Endothelial cell of umbilical vein (primary cell): Measurements from ENCODE around the gene TH. TPM values are rescaled to one million over a fixed set of nuclear protein-coding genes. Genes with fewer than 3 reads are reported as not detected.

ENCODE experiments used
- BruUV-seq: library from RNA; stranded (reverse); fragments of 400-500 nt; replicated peaks from 2 replicates; lab custom pipeline; 2021; lab: Mats Ljungman, UMichigan
- CTCF ChIA-PET: fragments of 300-600, 350-600 bp; sonication (Branson Sonifier 250); formaldehyde crosslinking; loops from one replicate; lab custom pipeline; 2021; ENCODE audit warnings: antibody characterized with exemption, inconsistent platforms; lab: Charles Lee
- POLR2A ChIA-PET: fragments of 300-600, 350-600 bp; sonication (Branson Sonifier 250); formaldehyde crosslinking; loops from one replicate; lab custom pipeline; 2021; ENCODE audit warnings: antibody characterized with exemption, inconsistent platforms; lab: Charles Lee
- DNase-seq: peaks from one replicate; pipeline ENCODE4 v3.0.0-alpha.2; 2011; ENCODE audit warnings: low read depth, low spot score
- FAIRE-seq: peaks from 2 replicates; lab custom pipeline; 2011; peaks lifted over from hg19 to GRCh38; lab: Jason Lieb, UNC
- H2AFZ ChIP-seq: 2 replicates; pipeline ENCODE4 v1.6.0; 2012; ENCODE audit warnings: low read depth, low read length, control low read depth, inconsistent platforms
- H3K27ac ChIP-seq: 2 replicates; pipeline ENCODE4 v1.5.1; 2011; ENCODE audit warnings: low read depth, mild to moderate bottlenecking, control low read depth, low read length, moderate library complexity; ENCODE audit not compliant: insufficient read depth
- H3K27me3 ChIP-seq, 2 experiments: 2 replicates each; pipeline versions ENCODE4 v1.6.0 to v1.6.1; 2011; ENCODE audit warnings: low read length in 2 of 2, mixed read lengths in 1 of 2; ENCODE audit not compliant: control insufficient read depth in 2 of 2, insufficient read depth in 2 of 2
- H3K36me3 ChIP-seq, 2 experiments: 2 replicates in 1 of 2; 3 replicates in 1 of 2; pipeline ENCODE4 v1.5.1; 2011; ENCODE audit warnings: low read length in 2 of 2, mild to moderate bottlenecking in 1 of 2, moderate library complexity in 1 of 2; ENCODE audit not compliant: control insufficient read depth in 2 of 2, insufficient read depth in 2 of 2; ENCODE audit errors: extremely low read depth in 1 of 2
- H3K4me1 ChIP-seq: 3 replicates; pipeline ENCODE4 v1.5.1; 2011; ENCODE audit warnings: mild to moderate bottlenecking, low read length; ENCODE audit not compliant: control insufficient read depth, insufficient read depth; ENCODE audit errors: extremely low read depth
- H3K4me2 ChIP-seq: 2 replicates; pipeline ENCODE4 v1.6.1; 2011; ENCODE audit warnings: low read length, control low read depth, mixed read lengths; ENCODE audit not compliant: insufficient read depth
- H3K4me3 ChIP-seq, 3 experiments: fragments of 200-600 bp in 1 of 3; sonication (generic), shearing (Covaris generic) in 1 of 3; replicated peaks in 1 of 3; 2 replicates each; pipeline ENCODE4 v1.5.1; 2011 to 2016; ENCODE audit warnings: control low read depth in 3 of 3, low read length in 3 of 3, mild to moderate bottlenecking in 2 of 3, inconsistent platforms in 1 of 3, low read depth in 1 of 3, moderate library complexity in 1 of 3; ENCODE audit not compliant: insufficient read depth in 1 of 3
- H3K79me2 ChIP-seq: 2 replicates; pipeline ENCODE4 v1.6.0; 2012; ENCODE audit warnings: low read length, inconsistent platforms; ENCODE audit not compliant: control insufficient read depth, insufficient read depth
- H3K9ac ChIP-seq: replicated peaks from 2 replicates; pipeline ENCODE3; 2011; ENCODE audit warnings: low read length, control low read depth; ENCODE audit not compliant: insufficient read depth; ENCODE audit errors: extremely low read depth
- H3K9me1 ChIP-seq: replicated peaks from 3 replicates; pipeline ENCODE4 v1.6.0; 2011; ENCODE audit warnings: mild to moderate bottlenecking, low read length; ENCODE audit not compliant: control insufficient read depth, insufficient read depth; ENCODE audit errors: extremely low read depth
- H3K9me3 ChIP-seq: replicated peaks from 2 replicates; pipeline ENCODE4 v1.5.1; 2012; ENCODE audit warnings: low read length, inconsistent platforms; ENCODE audit not compliant: control insufficient read depth, insufficient read depth
- H4K20me1 ChIP-seq: replicated peaks from 2 replicates; pipeline ENCODE3; 2011; ENCODE audit warnings: mild to moderate bottlenecking, low read length; ENCODE audit not compliant: control insufficient read depth, insufficient read depth; ENCODE audit errors: extremely low read depth
- EZH2 ChIP-seq: IDR thresholded peaks from 2 replicates; pipeline ENCODE4 v1.6.1; 2012; ENCODE audit warnings: borderline replicate concordance, low read depth, mild to moderate bottlenecking, moderate library complexity, low read length, inconsistent platforms; ENCODE audit not compliant: severe bottlenecking
- FOS ChIP-seq: IDR thresholded peaks from 2 replicates; pipeline ENCODE4 v1.6.1; 2011; ENCODE audit warnings: mild to moderate bottlenecking, low read length, moderate library complexity, borderline replicate concordance; ENCODE audit not compliant: insufficient read depth
- GATA2 ChIP-seq: IDR thresholded peaks from 2 replicates; pipeline ENCODE4 v1.7.0; 2011; ENCODE audit warnings: low read depth, mild to moderate bottlenecking, moderate library complexity, mixed read lengths, low read length; ENCODE audit not compliant: insufficient read length, insufficient read depth
- JUN ChIP-seq: IDR thresholded peaks from 2 replicates; pipeline ENCODE4 v1.6.1; 2011; ENCODE audit warnings: borderline replicate concordance, low read depth; ENCODE audit not compliant: insufficient read length, insufficient read depth
- MYC ChIP-seq: IDR thresholded peaks from one replicate; pipeline ENCODE4 v1.6.1; 2011; ENCODE audit warnings: mild to moderate bottlenecking, low read depth, low read length
- POLR2A ChIP-seq: IDR thresholded peaks from 2 replicates; pipeline ENCODE4 v1.6.1; 2012; ENCODE audit warnings: low read depth, mild to moderate bottlenecking, control low read depth, low read length
- POLR2AphosphoS5 ChIP-seq: IDR thresholded peaks from 2 replicates; pipeline ENCODE4 v1.6.1; 2012; ENCODE audit warnings: low read depth, mild to moderate bottlenecking, control low read depth, low read length, moderate library complexity; ENCODE audit not compliant: insufficient read depth
- dilution Hi-C: fragments of 300-500 bp; cut with MboI; formaldehyde crosslinking; loops from one replicate; pipeline ENCODE4 v1.15.0; 2019; ENCODE audit warnings: low sequenced_read_pairs; ENCODE audit not compliant: extremely low pct_ligation_motif_present
- intact Hi-C: fragments of 100-400 bp; cut with micrococcal nuclease; formaldehyde crosslinking; loops from one replicate; pipeline ENCODE4 v1.10.0; 2022
- microRNA counts: library from miRNA; unstranded; fragments of <30 nt; microRNA quantifications from one replicate; lab custom pipeline; 2016
- microRNA-seq: library from miRNA; unstranded; fragments of <30 nt; microRNA quantifications from one replicate; pipeline ENCODE4 v1.2.0, GENCODE V29; 2021; ENCODE audit warnings: borderline number of aligned reads, borderline replicate concordance
- polyA plus RNA-seq, 4 experiments: library from polyadenylated mRNA; depleted of rRNA in 3 of 4; stranded (reverse) in 3 of 4; unstranded in 1 of 4; fragments of >200 nt; gene quantifications; 2 replicates each; pipeline versions ENCODE4 v1.2.1 to v1.2.3, GENCODE V29; 2011 to 2012; ENCODE audit warnings: missing spikeins in 1 of 4
- small RNA-seq: library from RNA; depleted of rRNA; stranded (forward); fragments of <200 nt; gene quantifications from one replicate; pipeline ENCODE3, GENCODE V24; 2012; ENCODE audit warnings: low replicate concordance, low read depth; ENCODE audit not compliant: insufficient read depth, insufficient read length
- total RNA-seq: library from RNA; stranded (reverse); gene quantifications from 2 replicates; pipeline ENCODE4 v1.2.3, GENCODE V29; 2021

TH gene
- total and polyA plus RNA-seq, 2 donors (not counting 3 experiments of a cell fraction or from before 2014, with no cell fraction given), result not detected

DNA sequence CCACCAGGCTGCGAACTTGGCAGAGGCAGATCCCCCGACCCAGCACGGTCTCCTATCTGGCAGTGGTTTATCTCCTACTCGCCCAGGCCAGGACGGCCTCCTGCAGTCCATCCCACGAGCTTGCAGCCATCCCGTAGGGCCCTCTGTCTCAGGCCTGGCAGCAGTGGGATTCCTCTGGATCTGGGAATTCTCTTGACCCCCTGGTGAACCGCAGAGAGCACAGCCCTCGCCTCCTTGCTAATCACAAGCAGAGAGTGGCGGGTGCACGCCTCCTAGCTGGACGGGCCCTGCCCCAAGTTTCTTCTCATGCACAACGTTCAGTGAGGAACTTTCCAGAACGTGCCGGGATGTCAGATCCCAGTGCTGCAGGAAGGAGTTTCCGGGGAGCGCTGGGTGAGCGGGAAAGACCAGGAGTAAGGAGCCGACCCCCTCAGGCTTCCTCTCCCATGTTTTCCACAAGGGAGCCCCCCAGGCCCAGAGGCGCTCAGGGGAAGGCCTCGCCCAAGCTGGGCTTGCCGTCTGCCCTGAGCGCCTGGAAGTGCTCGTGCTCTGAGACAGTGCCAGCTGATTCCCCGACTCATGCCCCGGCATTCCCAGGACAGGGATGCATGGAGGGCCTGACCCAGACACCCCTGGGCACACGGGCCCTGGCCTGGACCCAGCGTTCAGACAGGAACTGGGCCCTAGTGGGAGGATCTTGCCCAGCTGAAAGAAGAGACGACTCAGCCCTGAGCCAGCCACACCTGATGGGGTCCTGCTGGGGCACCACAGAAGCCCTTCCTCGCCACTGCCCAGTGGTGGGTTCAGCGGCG, 57.0 kb downstream of the TH start:
- intact Hi-C loops (no loop called here), dilution Hi-C loops (no loop called here)
- CTCF ChIA-PET, result interaction anchor here (1.0 kb wide), 1 partner anchor 37 kb away, joined by 3 read pairs; no protein-coding TSS in a partner anchor

More for the DNA sequence above, 57.0 kb downstream of the TH start:
- no peak overlapping the region for H2AFZ ChIP-seq
- H3K9me3 ChIP-seq, result no peaks in the 10 kb centered on the region
- FAIRE-seq (no peak), DNase-seq (no peak)
- H3K4me2 ChIP-seq, result no peak overlapping the region
- no peaks in the 10 kb centered on the region for H4K20me1 ChIP-seq
- H3K36me3 ChIP-seq, result no peaks in the 10 kb centered on the region
- H3K27ac ChIP-seq, result no peak overlapping the region
- H3K9me1 ChIP-seq, result no peaks in the 10 kb centered on the region
- H3K27me3 ChIP-seq, result peaks cover 0 to 7% of the 10 kb centered on the region in 2 experiments
- BruUV-seq, result no TSS peak
- POLR2A ChIA-PET, result no interaction called here
- H3K79me2 ChIP-seq, result no peaks in the 10 kb centered on the region
- TF ChIP-seq JUN (no peak), MYC (no peak), EZH2 (no peak), POLR2AphosphoS5 (no peak), GATA2 (no peak), POLR2A (no peak), FOS (no peak)
- no peak overlapping the region for H3K9ac ChIP-seq
- no peak overlapping the region for H3K4me3 ChIP-seq
- H3K4me1 ChIP-seq, result peaks cover 3% of the 10 kb centered on the region

MicroRNA genes within 50 kb of the gene (microRNA counts, 767-probe panel; counts per million panel counts)
- microRNA hsa-miR-483-3p (lab: Ali Mortazavi, UCI) (723 counts per million, percentile 96 among the panel's probes with 10 or more counts), microRNA hsa-miR-483-5p (lab: Ali Mortazavi, UCI) (723 counts per million, percentile 96 among the panel's probes with 10 or more counts)

Small RNAs within 50 kb of the gene (microRNA-seq; reads per million reads assigned to microRNA genes)
- not detected for gene MIR4686
- gene MIR483, result 14.6 reads per million, percentile 32 among the genes with 10 or more reads in this experiment

Small RNAs within 50 kb of the gene (small RNA-seq; reads per million reads assigned to genes)
- not detected for gene MIR4686
- not detected for gene MIR483

Other genes with a start within 250 kb of the TH start
- 72.7 and 81.6 TPM in 2 replicates for gene MRPL23, start 224.5 kb downstream of the TH start, total RNA-seq
- 206 and 222 TPM in 2 replicates for gene MRPL23, start 224.5 kb downstream of the TH start, polyA plus RNA-seq
- gene H19, start 174.0 kb downstream of the TH start, total RNA-seq, result 0.37 and 3.2 TPM in 2 replicates
- gene H19, start 174.0 kb downstream of the TH start, polyA plus RNA-seq, result 0.21 and 0.68 TPM in 2 replicates
- gene IGF2, start 32.4 kb downstream of the TH start, total RNA-seq, result 21.0 and 34.1 TPM in 2 replicates
- 4.3 and 5.7 TPM in 2 replicates for gene IGF2, start 32.4 kb downstream of the TH start, polyA plus RNA-seq
- gene INS, start 10.6 kb downstream of the TH start, total RNA-seq, result not detected in 2 replicates
- gene INS, start 10.6 kb downstream of the TH start, polyA plus RNA-seq, result not detected in 2 replicates
- not detected in 2 replicates for gene ASCL2, start 98.8 kb upstream of the TH start, total RNA-seq
- gene ASCL2, start 98.8 kb upstream of the TH start, polyA plus RNA-seq, result not detected in 2 replicates
- not detected in 2 replicates for gene C11orf21, start 130.1 kb upstream of the TH start, total RNA-seq
- gene C11orf21, start 130.1 kb upstream of the TH start, polyA plus RNA-seq, result not detected in 2 replicates
- gene TSPAN32, start 130.2 kb upstream of the TH start, total RNA-seq, result not detected in 2 replicates
- not detected in 2 replicates for gene TSPAN32, start 130.2 kb upstream of the TH start, polyA plus RNA-seq
- 409 and 445 TPM in 2 replicates for gene CD81, start 205.5 kb upstream of the TH start, total RNA-seq
- gene CD81, start 205.5 kb upstream of the TH start, polyA plus RNA-seq, result 641 and 802 TPM in 2 replicates
- 59.6 and 61.9 TPM in 2 replicates for gene TSSC4, start 228.9 kb upstream of the TH start, total RNA-seq
- gene TSSC4, start 228.9 kb upstream of the TH start, polyA plus RNA-seq, result 42.7 and 53.4 TPM in 2 replicates